Measurements from ENCODE around the gene SERPINH1. TPM values are rescaled to one million over a fixed set of nuclear protein-coding genes. Genes with fewer than 3 reads are reported as not detected.
A peak's percentile ranks its signal among the peaks of the same experiment; 100 is the strongest.

The SERPINH1 gene
- total and polyA plus RNA-seq, 2 of the 13 experiments (the other 11 are each of a cell fraction or from before 2014, with no cell fraction given), result 83.6 to 83.8 TPM

DNA sequence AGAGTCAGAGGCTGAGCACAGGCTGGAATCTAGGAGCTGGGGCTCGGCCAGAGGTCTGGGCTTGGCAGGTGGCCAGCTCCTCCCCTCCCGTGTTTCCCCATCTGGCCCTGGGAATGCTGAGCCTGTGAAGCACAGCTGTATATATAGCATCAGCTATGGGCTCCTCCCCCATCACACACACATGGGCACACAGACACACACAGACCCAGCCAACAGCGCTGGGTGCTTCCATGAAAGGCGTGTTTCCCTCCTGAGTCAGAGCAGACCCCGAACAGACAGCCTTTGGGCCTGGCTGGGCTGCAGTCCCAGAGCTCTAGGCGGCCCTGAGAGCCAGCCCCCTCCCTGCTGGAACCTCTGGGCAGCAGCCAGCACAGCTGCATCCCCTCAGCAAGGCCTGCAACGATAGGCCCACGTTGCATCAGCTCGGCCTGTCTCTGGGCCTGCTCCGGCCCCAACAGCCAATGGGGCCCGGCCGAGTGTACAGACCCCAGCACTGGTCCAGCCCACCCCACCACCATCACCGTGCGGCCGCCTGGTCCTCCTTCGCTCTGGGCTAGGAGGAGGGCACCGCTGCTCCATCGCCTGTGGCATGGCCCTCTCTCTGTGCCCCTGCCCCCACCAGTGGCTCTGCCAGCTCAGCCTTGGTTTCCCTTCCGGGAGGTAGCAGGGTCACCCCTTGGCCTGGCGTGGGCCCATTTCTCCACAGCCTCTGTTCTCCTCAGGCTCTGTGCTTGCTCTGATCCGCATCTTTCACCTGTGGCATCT, 7.6 kb upstream of the SERPINH1 start (continued):
- TF ChIP-seq, protein P1, sequence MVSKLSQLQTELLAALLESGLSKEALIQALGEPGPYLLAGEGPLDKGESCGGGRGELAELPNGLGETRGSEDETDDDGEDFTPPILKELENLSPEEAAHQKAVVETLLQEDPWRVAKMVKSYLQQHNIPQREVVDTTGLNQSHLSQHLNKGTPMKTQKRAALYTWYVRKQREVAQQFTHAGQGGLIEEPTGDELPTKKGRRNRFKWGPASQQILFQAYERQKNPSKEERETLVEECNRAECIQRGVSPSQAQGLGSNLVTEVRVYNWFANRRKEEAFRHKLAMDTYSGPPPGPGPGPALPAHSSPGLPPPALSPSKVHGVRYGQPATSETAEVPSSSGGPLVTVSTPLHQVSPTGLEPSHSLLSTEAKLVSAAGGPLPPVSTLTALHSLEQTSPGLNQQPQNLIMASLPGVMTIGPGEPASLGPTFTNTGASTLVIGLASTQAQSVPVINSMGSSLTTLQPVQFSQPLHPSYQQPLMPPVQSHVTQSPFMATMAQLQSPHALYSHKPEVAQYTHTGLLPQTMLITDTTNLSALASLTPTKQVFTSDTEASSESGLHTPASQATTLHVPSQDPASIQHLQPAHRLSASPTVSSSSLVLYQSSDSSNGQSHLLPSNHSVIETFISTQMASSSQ (IDR thresholded peaks at IDR 0.05; ENCODE audit: low read depth), result no peak
- TF ChIP-seq, protein P1 (CRISPR knock-in tag; IDR thresholded peaks at IDR 0.05; ENCODE audit: borderline replicate concordance), result no peak
- TF ChIP-seq, protein P2, sequence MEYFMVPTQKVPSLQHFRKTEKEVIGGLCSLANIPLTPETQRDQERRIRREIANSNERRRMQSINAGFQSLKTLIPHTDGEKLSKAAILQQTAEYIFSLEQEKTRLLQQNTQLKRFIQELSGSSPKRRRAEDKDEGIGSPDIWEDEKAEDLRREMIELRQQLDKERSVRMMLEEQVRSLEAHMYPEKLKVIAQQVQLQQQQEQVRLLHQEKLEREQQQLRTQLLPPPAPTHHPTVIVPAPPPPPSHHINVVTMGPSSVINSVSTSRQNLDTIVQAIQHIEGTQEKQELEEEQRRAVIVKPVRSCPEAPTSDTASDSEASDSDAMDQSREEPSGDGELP (IDR thresholded peaks at IDR 0.05; ENCODE audit: borderline replicate concordance, low read depth), result peak; percentile 55; the same call in 1 of the 2 replicates
- peak; percentile 77 for TF ChIP-seq FOSL2 (CRISPR knock-in tag; IDR thresholded peaks at IDR 0.05)
- no peak for TF ChIP-seq KLF11 (CRISPR knock-in tag; IDR thresholded peaks at IDR 0.05)
- no peak for TF ChIP-seq FOXA3 (CRISPR knock-in tag; IDR thresholded peaks at IDR 0.05)
- TF ChIP-seq ZNF333 (CRISPR knock-in tag; IDR thresholded peaks at IDR 0.05; ENCODE audit: borderline replicate concordance), result no peak
- no peak for TF ChIP-seq ZNF639 (CRISPR knock-in tag; conservative IDR thresholded peaks at IDR 0.05)
- TF ChIP-seq ZNF274 (CRISPR knock-in tag; IDR thresholded peaks at IDR 0.05), result no peak
- no peak for TF ChIP-seq DPF2 (CRISPR knock-in tag; IDR thresholded peaks at IDR 0.05; ENCODE audit: borderline replicate concordance, low read depth)
- TF ChIP-seq POLR2A (IDR thresholded peaks at IDR 0.05; ENCODE audit: insufficient read depth in 1 of 2, low read depth in 2 of 2, low read length in 2 of 2), result peak in 1 of 2 experiments; percentile 60; a peak in 1 of 4 replicates
- TF ChIP-seq, protein P3, sequence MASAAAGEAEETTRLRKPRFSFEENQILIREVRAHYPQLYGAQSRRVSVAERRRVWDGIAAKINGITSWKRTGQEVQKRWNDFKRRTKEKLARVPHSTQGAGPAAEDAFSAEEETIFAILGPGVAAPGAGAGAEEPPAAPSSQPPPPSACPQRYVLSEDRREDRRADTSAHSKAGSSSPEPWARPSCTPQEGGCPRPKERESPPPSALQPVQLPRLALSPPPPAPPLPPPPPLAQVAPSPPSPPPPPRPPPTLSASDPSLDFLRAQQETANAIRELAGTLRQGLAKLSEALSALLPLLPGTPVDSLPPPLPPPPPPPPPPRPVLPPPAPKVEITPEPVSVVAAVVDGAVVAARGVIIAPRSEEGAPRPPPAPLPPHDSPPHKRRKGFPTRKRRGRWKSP (CRISPR knock-in tag; IDR thresholded peaks at IDR 0.05), result peak; percentile 37; the same call in 1 of the 2 replicates
- TF ChIP-seq, protein P4, sequence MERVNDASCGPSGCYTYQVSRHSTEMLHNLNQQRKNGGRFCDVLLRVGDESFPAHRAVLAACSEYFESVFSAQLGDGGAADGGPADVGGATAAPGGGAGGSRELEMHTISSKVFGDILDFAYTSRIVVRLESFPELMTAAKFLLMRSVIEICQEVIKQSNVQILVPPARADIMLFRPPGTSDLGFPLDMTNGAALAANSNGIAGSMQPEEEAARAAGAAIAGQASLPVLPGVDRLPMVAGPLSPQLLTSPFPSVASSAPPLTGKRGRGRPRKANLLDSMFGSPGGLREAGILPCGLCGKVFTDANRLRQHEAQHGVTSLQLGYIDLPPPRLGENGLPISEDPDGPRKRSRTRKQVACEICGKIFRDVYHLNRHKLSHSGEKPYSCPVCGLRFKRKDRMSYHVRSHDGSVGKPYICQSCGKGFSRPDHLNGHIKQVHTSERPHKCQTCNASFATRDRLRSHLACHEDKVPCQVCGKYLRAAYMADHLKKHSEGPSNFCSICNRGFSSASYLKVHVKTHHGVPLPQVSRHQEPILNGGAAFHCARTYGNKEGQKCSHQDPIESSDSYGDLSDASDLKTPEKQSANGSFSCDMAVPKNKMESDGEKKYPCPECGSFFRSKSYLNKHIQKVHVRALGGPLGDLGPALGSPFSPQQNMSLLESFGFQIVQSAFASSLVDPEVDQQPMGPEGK (CRISPR knock-in tag; IDR thresholded peaks at IDR 0.05), result peak; percentile 17; the same call in 1 of the 2 replicates
- no peak for TF ChIP-seq TRIM22 (IDR thresholded peaks at IDR 0.05)
- peak; percentile 57; the same call in 1 of the 2 replicates for TF ChIP-seq CEBPB (IDR thresholded peaks at IDR 0.05; ENCODE audit: borderline replicate concordance, low read depth, low read length)
- TF ChIP-seq GATAD2A (CRISPR knock-in tag; IDR thresholded peaks at IDR 0.05), result peak; percentile 35; the same call in 1 of the 2 replicates
- TF ChIP-seq ZNF691 (CRISPR knock-in tag; IDR thresholded peaks at IDR 0.05; ENCODE audit: borderline replicate concordance, low read depth), result no peak

All from HepG2 (cell line).